ENCODE measurements around the gene EZH2. TPM values are rescaled to one million over a fixed set of nuclear protein-coding genes. Genes with fewer than 3 reads are reported as not detected.

Gene EZH2
- total and polyA plus RNA-seq, 2 donors: 2.1 to 20.0 TPM

DNA sequence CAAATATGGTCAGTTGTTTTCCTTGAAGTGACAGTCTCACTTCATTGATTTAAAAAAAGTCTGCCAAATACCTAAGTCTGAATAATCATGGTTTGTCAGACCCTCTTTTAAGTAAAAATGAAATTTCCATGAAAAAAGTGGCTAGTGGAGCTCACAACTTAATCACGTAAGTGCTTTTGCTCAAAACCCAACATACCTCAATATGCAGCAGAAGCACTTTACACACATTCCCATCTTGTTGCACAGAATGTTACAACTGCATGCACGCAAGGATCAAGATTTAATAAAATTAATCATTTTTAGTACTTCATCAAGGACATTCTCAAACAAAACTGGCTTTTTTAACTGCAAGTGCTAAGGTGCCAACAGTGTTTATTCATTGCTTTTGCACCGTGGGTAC is 21.6 kb downstream of the EZH2 start:
- no peak for DNase-seq (ENCODE audit: extremely low spot score)
- no peaks in the 10 kb centered on the region for H3K36me3 ChIP-seq (ENCODE audit: insufficient read depth)
- H3K4me1 ChIP-seq (ENCODE audit: insufficient read depth): no peaks in the 10 kb centered on the region
- no peak overlapping the region for H3K4me3 ChIP-seq (ENCODE audit: low read depth, low read length)
- H3K27ac ChIP-seq (ENCODE audit: low read depth): no peak overlapping the region
- 89% methylated on average over 3 of the region's 3 CpGs for WGBS

DNA sequence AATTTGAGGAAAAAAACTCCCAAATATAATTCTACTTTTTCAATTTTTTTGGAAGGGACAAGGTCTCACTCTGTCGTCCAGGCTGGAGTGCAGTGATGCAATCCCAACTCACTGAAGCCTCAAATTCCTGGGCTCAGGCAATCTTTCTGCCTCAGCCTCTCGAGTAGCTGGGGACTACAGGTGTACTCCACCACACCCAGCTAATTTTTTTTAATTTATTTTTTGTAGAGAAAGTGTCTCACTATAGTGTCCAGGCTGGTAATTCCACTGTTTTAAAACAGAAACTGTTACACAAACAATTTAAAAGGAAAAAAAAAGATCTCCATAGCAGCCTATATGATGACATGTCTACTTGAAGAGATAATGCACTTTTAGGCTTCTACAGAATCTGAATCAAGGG is 25.6 kb downstream of the EZH2 start:
- Histone ChIP-seq H3K36me3 (ENCODE audit: insufficient read depth) (no peaks in the 10 kb centered on the region), H3K4me3 (ENCODE audit: low read depth, low read length) (no peak overlapping the region), H3K27ac (ENCODE audit: low read depth) (no peak overlapping the region), H3K4me1 (ENCODE audit: insufficient read depth) (no peaks in the 10 kb centered on the region)
- DNase-seq (ENCODE audit: extremely low spot score): no peak
- 85% methylated on average over 2 of the region's 2 CpGs for WGBS

DNA sequence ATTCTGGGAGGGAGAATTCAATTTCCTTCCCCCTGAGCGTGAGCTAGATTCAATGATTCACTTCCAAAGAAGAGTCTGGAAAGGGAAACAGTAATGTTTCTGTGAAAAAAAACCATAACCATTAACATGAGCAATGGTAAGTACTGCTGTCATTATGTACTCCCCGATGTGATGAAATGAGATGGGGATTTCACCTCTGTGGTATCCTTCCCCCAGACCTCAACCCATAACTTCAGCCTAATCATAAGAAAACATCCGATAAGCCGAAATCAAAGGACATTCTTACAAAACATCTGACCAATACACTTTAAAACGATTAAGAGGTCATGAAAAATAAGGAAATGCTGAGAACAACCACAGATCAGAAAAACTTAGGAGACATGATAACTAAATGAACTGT is 27.2 kb downstream of the EZH2 start:
- H3K4me3 ChIP-seq (ENCODE audit: low read depth, low read length): no peak overlapping the region
- no peak overlapping the region for H3K27ac ChIP-seq (ENCODE audit: low read depth)
- WGBS: 83% methylated on average over 5 of the region's 5 CpGs

DNA sequence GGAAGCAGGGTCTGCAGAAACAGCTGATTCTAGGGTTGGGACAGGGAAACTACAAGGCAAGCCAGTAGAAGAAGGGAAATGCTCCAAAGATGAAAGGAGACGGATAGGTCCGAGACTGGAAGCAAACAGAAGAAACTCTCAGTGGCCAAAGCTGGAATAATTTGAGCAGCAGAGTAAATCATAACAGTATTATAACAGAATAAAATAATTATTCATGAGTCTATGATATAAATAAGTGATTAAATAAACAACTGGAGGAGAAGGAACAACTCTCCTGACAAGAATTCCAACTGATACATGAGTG is 27.6 kb downstream of the EZH2 start:
- 68% methylated on average over 2 of the region's 2 CpGs for WGBS
- no peak for DNase-seq (ENCODE audit: extremely low spot score)
- Histone ChIP-seq H3K4me3 (ENCODE audit: low read depth, low read length) (no peak overlapping the region), H3K36me3 (ENCODE audit: insufficient read depth) (no peaks in the 10 kb centered on the region), H3K27ac (ENCODE audit: low read depth) (no peak overlapping the region), H3K4me1 (ENCODE audit: insufficient read depth) (no peaks in the 10 kb centered on the region)

More for the DNA sequence above, 27.2 kb downstream of the EZH2 start:
- Histone ChIP-seq H3K4me1 (ENCODE audit: insufficient read depth) (no peaks in the 10 kb centered on the region), H3K36me3 (ENCODE audit: insufficient read depth) (no peaks in the 10 kb centered on the region)
- DNase-seq (ENCODE audit: extremely low spot score): no peak

DNA sequence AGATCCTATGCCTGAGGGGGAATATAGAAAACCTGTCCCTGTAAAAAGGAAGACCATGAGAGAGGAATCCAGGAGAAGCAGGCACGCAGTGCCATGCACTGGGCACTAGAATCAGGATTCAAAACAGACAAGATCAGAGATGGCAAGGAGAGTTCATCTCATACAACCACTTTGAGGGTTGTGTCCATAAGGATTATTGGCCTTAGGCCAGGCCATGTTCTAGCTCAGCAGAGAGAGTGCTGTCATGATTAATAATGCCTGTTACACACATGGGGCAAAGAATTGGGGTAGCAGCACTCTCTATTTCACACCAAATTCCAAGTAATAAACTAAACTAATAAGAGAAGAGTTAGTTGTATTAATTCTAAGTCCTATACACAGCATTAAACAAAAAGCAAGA is 29.1 kb downstream of the EZH2 start:
- Histone ChIP-seq H3K4me3 (ENCODE audit: low read depth, low read length) (no peak overlapping the region), H3K27ac (ENCODE audit: low read depth) (no peak overlapping the region), H3K36me3 (ENCODE audit: insufficient read depth) (no peaks in the 10 kb centered on the region), H3K4me1 (ENCODE audit: insufficient read depth) (no peaks in the 10 kb centered on the region)
- no peak for DNase-seq (ENCODE audit: extremely low spot score)
- 98% methylated on average over 1 of the region's 1 CpG for WGBS

DNA sequence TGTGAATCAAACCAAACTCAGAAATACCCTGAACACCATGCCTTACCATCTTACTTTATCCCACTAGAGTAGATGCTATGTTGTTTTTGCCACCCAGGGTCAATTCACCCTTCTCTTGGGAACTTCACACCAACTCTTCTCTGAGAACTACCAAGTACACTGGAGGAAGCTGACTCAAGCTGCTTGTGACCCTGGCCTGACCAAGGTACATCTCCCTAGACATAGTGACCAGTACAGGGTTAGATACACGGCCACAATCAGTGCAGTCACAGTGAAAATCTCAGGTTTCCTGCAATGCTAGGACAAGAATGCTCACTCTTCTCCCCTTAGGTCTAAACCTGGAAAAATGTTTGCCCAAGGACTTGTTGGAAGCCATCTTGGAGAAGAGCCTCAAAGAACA is 31.8 kb downstream of the EZH2 start:
- WGBS: 82% methylated on average over 1 of the region's 1 CpG

DNA sequence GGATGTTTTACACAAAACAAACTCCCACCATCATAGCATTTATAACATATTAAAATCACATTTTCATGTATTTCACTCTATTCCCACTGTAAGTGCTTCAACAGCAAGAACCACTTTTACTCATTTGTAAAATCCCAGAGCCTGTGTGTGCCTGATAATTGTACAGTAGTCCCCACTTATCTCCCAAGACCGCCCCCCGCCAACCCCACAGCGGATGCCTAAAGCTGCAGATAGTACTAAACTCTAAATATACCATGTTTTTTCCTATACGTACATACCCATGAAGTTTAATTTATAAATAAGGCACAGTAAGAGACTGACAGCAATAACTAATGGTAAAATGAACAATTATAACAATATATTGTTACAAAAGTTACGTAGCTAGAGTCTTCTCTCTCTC is 33.5 kb downstream of the EZH2 start:
- WGBS: 98% methylated on average over 5 of the region's 5 CpGs
- Histone ChIP-seq H3K36me3 (ENCODE audit: insufficient read depth) (no peaks in the 10 kb centered on the region), H3K27ac (ENCODE audit: low read depth) (no peak overlapping the region), H3K4me3 (ENCODE audit: low read depth, low read length) (no peak overlapping the region), H3K4me1 (ENCODE audit: insufficient read depth) (no peaks in the 10 kb centered on the region)
- no peak for DNase-seq (ENCODE audit: extremely low spot score)

More for the DNA sequence above, 31.8 kb downstream of the EZH2 start:
- H3K4me1 ChIP-seq (ENCODE audit: insufficient read depth): no peaks in the 10 kb centered on the region
- no peak overlapping the region for H3K27ac ChIP-seq (ENCODE audit: low read depth)
- no peak for DNase-seq (ENCODE audit: extremely low spot score)
- no peak overlapping the region for H3K4me3 ChIP-seq (ENCODE audit: low read depth, low read length)
- no peaks in the 10 kb centered on the region for H3K36me3 ChIP-seq (ENCODE audit: insufficient read depth)

DNA sequence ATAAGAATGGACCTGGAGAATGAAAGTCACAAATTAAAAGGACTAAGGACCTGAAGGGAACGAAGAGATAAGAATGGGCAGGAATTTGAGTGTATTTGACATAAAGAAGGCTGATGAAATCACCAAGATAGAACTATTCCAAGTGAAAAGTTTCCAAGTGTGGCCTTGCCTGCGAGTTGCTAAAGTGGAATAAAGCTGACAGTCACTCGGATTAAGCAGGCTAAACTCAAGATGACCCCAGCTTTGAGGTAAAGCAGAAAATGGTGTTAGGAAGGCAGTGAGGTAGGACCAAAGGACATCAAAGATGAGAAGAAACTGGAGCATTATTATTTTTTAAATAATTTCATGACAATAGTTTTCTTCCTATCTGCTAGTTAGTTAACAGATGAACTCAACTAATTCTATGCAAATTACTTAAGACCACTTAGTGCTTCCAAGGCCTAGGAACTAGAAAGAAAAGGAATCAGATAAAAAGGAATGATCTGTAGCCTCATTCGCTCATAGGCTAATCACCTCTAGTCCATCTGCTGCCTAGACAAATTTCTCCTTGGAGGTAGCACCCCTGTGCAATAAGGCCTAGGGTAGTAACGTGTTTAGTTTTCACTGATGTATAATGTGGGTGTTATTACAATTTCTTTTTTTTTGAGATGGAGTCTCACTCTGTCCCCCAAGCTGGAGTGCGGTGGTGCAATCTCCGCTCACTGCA is 34.5 kb downstream of the EZH2 start:
- 70% methylated on average over 7 of the region's 7 CpGs for WGBS
- Histone ChIP-seq H3K27ac (ENCODE audit: low read depth) (no peak overlapping the region), H3K36me3 (ENCODE audit: insufficient read depth) (no peaks in the 10 kb centered on the region), H3K4me3 (ENCODE audit: low read depth, low read length) (no peak overlapping the region), H3K4me1 (ENCODE audit: insufficient read depth) (no peaks in the 10 kb centered on the region)
- DNase-seq (ENCODE audit: extremely low spot score): no peak

DNA sequence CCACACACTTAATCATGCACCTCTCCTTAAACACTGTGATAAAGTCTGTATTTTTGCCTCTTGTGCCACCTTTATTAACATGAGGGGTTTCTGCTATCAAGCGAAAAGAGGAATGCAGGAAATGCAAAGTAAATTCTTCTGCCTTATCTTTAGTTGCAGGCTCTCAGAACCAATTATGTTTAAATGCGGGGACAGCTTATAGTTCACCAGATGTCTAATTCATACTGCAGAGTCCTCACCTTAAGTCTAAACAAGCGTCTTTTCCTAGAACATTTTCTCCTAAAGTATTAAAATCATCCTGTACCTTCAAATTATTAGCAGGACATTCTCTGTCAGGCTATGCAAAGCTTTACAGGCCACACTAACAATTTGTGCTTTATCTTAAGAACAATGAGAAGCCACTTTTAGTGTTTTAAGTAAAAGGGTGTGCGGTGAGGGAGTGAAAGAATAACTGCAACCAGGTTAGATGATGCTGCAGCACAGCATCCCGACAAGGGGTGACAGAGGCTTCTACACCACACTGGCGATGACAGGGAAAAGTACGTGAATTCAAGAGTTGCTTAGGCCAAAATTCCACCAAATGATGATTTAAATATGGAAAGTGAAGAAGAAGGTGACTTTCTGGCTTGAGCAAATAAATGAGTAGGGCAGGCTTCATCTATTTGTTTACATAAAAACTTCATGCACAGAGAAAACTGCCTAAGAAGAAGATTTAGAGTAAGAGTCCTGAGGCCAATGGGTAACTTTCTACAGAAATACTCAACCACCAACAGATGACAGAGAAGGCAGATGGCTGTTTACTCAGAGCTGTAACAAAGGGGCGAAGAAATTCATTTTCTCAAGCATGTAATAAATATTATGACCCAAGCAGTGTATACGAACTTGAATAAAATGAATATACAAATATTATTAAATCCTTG is 36.0 kb downstream of the EZH2 start:
- H3K4me1 ChIP-seq (ENCODE audit: insufficient read depth): no peaks in the 10 kb centered on the region
- WGBS: 74% methylated on average over 9 of the region's 9 CpGs
- H3K27ac ChIP-seq (ENCODE audit: low read depth): no peak overlapping the region
- H3K4me3 ChIP-seq (ENCODE audit: low read depth, low read length): no peak overlapping the region
- no peak for DNase-seq (ENCODE audit: extremely low spot score)
- no peaks in the 10 kb centered on the region for H3K36me3 ChIP-seq (ENCODE audit: insufficient read depth)

DNA sequence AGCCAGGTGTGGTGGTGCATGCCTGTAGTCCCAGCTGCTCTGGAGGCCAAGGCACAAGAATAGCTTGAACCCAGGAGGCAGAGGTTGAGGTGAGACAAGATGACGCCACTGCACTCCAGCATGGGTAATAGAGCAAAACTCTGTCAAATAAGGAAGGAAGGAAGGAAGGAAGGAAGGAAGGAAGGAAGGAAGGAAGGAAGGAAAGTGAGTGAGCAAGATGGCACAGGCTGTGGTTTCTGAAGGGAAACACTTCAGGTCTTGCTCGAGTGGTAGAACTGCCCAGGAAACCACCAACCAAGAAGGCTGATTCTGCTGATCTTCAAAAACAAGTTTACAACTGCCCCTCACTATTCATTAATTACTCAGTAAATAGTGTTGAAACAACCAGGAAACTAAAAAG is 45.2 kb downstream of the EZH2 start:
- Histone ChIP-seq H3K4me3 (ENCODE audit: low read depth, low read length) (no peak overlapping the region), H3K4me1 (ENCODE audit: insufficient read depth) (no peaks in the 10 kb centered on the region), H3K36me3 (ENCODE audit: insufficient read depth) (no peaks in the 10 kb centered on the region), H3K27ac (ENCODE audit: low read depth) (no peak overlapping the region)
- no peak for DNase-seq (ENCODE audit: extremely low spot score)
- WGBS: 81% methylated on average over 2 of the region's 2 CpGs

DNA sequence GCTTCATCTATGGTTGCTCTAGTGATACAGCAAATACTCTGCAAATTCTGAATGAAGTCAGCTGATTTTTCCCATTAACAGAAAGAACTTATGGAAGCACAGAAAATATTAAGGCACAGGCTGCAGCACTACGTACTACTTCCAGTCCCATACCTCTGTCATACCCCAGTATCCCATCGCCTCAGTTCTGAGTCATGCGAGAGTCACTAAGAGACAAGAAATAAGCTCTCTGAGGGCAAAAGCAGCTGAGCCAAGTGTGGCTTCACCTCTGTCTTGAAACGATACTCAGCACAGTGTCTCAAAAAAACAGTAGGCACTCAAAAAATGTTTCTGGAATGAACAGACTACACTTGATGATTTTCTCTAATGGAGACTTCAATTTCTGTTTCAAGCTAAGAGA is 48.2 kb downstream of the EZH2 start:
- Histone ChIP-seq H3K4me1 (ENCODE audit: insufficient read depth) (no peaks in the 10 kb centered on the region), H3K36me3 (ENCODE audit: insufficient read depth) (no peaks in the 10 kb centered on the region), H3K27ac (ENCODE audit: low read depth) (no peak overlapping the region), H3K4me3 (ENCODE audit: low read depth, low read length) (no peak overlapping the region)
- 97% methylated on average over 4 of the region's 4 CpGs for WGBS
- DNase-seq (ENCODE audit: extremely low spot score): no peak

DNA sequence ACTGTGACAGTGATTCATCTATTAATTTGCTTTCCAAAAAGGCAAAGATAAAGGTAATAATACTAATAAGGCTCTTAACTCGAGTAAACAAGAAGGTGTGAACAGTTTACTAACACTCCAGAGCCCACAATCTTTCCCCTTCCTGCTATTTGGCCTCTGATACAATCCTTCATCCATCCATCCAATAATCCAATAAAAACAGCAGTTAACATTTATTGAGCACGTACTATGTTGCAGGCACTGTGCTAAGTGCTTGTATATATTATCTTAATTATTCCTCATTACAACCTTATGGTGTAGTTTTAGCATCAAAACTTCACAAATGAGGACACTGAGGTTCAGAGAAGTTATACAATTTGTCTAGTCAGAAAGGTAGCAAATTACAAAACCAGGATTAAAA is 49.5 kb downstream of the EZH2 start:
- Histone ChIP-seq H3K36me3 (ENCODE audit: insufficient read depth) (no peaks in the 10 kb centered on the region), H3K4me1 (ENCODE audit: insufficient read depth) (no peaks in the 10 kb centered on the region), H3K27ac (ENCODE audit: low read depth) (no peak overlapping the region), H3K4me3 (ENCODE audit: low read depth, low read length) (no peak overlapping the region)
- no peak for DNase-seq (ENCODE audit: extremely low spot score)
- 95% methylated on average over 2 of the region's 2 CpGs for WGBS

DNA sequence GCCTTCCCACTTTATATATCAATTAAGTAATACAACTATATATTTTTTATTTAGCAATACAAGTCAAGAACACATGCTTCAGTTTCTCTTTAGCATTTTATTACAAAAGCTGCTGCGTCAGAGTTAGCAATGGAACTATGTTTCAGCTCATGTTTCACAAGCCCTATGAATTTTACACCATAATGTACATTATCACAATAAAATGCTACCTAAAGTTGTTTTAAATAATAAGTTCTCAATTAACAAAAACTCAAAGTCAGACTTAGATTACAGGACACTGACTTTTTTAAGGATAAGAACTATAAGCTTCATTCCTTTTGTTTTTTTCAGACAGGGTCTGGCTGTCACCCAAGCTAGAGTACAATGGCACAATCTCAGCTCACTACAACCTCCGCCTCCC is 52.3 kb downstream of the EZH2 start:
- 97% methylated on average over 2 of the region's 2 CpGs for WGBS
- DNase-seq (ENCODE audit: extremely low spot score): no peak
- Histone ChIP-seq H3K4me3 (ENCODE audit: low read depth, low read length) (no peak overlapping the region), H3K27ac (ENCODE audit: low read depth) (no peak overlapping the region), H3K36me3 (ENCODE audit: insufficient read depth) (no peaks in the 10 kb centered on the region), H3K4me1 (ENCODE audit: insufficient read depth) (no peaks in the 10 kb centered on the region)

DNA sequence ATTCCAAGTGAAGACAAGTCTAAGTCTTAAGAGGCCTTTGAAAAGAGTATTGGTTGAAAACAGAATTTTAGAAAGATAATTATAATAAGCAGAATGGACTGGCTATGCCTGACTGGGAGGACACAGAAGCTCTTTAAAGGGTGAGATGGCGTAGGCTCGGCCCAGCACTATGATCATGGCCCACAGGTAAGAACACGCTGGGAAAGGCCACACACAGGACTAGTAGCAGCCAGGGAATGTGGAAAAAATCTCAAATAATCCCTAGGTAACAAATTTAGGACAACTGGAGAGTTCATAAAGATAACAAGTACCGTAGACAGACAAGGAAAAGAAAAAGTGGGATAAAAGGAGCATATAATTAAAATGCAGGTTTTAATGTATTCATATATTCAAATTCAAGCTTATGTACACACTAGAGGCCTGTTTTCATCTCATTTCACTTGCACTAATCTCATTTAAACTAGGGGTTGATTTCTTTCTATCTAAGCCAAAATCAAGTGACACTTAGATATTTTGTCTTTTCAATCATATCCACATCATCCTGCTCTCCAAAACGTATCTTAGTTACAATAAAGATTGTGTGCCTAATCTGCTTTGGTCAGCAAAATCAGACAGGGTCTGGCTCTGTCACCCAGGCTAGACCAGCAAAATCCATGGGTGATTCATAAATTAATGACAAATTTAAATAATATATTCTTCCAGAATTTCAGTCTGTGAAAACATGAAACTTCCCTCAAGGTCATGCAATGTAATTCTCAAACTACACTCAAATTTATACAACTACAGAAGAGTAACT is 53.0 kb downstream of the EZH2 start:
- Histone ChIP-seq H3K36me3 (ENCODE audit: insufficient read depth) (no peaks in the 10 kb centered on the region), H3K4me1 (ENCODE audit: insufficient read depth) (no peaks in the 10 kb centered on the region), H3K4me3 (ENCODE audit: low read depth, low read length) (no peak overlapping the region), H3K27ac (ENCODE audit: low read depth) (no peak overlapping the region)
- no peak for DNase-seq (ENCODE audit: extremely low spot score)
- 94% methylated on average over 5 of the region's 5 CpGs for WGBS

Data from urinary bladder (tissue), 4 donors.